Measurements from ENCODE around the gene PLB1. TPM values are rescaled to one million over a fixed set of nuclear protein-coding genes. Genes with fewer than 3 reads are reported as not detected.

PLB1 gene, protein sequence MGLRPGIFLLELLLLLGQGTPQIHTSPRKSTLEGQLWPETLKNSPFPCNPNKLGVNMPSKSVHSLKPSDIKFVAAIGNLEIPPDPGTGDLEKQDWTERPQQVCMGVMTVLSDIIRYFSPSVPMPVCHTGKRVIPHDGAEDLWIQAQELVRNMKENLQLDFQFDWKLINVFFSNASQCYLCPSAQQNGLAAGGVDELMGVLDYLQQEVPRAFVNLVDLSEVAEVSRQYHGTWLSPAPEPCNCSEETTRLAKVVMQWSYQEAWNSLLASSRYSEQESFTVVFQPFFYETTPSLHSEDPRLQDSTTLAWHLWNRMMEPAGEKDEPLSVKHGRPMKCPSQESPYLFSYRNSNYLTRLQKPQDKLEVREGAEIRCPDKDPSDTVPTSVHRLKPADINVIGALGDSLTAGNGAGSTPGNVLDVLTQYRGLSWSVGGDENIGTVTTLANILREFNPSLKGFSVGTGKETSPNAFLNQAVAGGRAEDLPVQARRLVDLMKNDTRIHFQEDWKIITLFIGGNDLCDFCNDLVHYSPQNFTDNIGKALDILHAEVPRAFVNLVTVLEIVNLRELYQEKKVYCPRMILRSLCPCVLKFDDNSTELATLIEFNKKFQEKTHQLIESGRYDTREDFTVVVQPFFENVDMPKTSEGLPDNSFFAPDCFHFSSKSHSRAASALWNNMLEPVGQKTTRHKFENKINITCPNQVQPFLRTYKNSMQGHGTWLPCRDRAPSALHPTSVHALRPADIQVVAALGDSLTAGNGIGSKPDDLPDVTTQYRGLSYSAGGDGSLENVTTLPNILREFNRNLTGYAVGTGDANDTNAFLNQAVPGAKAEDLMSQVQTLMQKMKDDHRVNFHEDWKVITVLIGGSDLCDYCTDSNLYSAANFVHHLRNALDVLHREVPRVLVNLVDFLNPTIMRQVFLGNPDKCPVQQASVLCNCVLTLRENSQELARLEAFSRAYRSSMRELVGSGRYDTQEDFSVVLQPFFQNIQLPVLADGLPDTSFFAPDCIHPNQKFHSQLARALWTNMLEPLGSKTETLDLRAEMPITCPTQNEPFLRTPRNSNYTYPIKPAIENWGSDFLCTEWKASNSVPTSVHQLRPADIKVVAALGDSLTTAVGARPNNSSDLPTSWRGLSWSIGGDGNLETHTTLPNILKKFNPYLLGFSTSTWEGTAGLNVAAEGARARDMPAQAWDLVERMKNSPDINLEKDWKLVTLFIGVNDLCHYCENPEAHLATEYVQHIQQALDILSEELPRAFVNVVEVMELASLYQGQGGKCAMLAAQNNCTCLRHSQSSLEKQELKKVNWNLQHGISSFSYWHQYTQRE (N-terminal part only)
- 1.8 and 2.6 TPM in 2 replicates for total RNA-seq

DNA sequence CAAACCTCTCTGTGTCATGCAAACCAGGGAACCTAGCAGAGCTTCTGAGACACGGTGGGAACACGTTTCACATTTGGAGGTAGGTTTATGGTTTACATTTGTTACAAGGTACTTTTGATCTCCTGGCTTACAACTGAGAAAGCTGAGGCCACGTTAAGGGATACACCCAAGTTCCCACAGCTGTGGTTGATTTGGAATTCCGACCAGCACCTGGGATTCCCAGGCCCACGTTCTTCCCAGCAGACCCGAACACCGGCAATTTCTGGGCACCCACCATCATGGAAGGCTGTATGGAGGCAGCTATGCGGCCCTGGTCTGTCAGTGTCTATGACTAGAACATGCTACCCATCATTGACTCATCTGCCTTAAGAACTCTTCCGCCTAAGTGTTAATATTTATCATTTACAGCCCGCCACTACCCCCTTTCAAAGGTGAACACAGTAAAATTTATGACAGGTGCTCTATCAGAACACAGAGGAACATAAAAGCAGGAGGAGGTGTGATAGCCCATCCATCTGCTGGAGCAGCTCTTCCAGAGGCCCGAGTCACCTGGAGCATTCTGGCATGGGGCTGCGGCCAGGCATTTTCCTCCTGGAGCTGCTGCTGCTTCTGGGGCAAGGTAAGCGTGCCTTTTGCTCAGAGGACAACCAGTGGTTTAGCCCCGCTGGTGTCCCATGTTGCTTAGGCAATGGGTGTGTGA is at the start of gene PLB1:
PLB1 (plus strand) TSS at position 510 of the 700 bp plus-strand sequence; CDS start at position 565, 55 bp downstream.

Small RNA genes within 50 kb of the gene (small RNA-seq; reads per million reads assigned to genes)
- gene RNA5SP89 (not detected), gene SNRPGP7 (not detected)

Other genes with a start within 250 kb of the PLB1 start
- 361 and 426 TPM in 2 replicates for gene FOSL2, start 103.2 kb upstream of the PLB1 start, total RNA-seq